ENCODE results near the gene CA9.

- TF ChIP-seq CTCF (IDR thresholded peaks at IDR 0.05) (no peak), EZH2 (IDR thresholded peaks at IDR 0.05) (no peak), EZH2phosphoT487 (IDR thresholded peaks at IDR 0.05) (no peak)
Measured at GRCh38 chr9:35652829-35653209, 20.9 kb upstream of the CA9 start.

Measured in neural progenitor cell (in vitro differentiated cells).